Smooth muscle cell (in vitro differentiated cells): ENCODE results near the gene SPIB. TPM values are rescaled to one million over a fixed set of nuclear protein-coding genes. Genes with fewer than 3 reads are reported as not detected.
A peak's percentile ranks its signal among the peaks of the same experiment; 100 is the strongest.

Experiments
- DNase-seq: peaks from one replicate; lab custom pipeline; 2025; ENCODE audit not compliant: unreplicated experiment; lab: John Stamatoyannopoulos, UW
- H2AFZ ChIP-seq: fragments of 200-600 bp; sonication (generic); 2 replicates; pipeline ENCODE4 v1.6.0; 2016; ENCODE audit warnings: antibody characterized with exemption, low read depth, mild to moderate bottlenecking
- H3F3A ChIP-seq: fragments of 200-600 bp; sonication (generic); 2 replicates; pipeline ENCODE4 v1.6.0; 2017; ENCODE audit warnings: antibody characterized with exemption, low read depth
- H3K27ac ChIP-seq: fragments of 200-600 bp; sonication (generic); 2 replicates; pipeline ENCODE4 v1.5.1; 2016; ENCODE audit warnings: low read depth, mild to moderate bottlenecking
- H3K27me3 ChIP-seq: fragments of 200-600 bp; sonication (generic); 2 replicates; pipeline ENCODE4 v1.6.1; 2016; ENCODE audit warnings: low read depth, mild to moderate bottlenecking
- H3K36me3 ChIP-seq: fragments of 200-600 bp; sonication (generic); 2 replicates; pipeline ENCODE4 v1.5.1; 2016; ENCODE audit warnings: low read depth
- H3K4me1 ChIP-seq: fragments of 200-600 bp; sonication (generic); 2 replicates; pipeline ENCODE4 v1.5.1; 2016; ENCODE audit warnings: low read depth
- H3K4me2 ChIP-seq: fragments of 200-600 bp; sonication (generic); 2 replicates; pipeline ENCODE4 v1.6.0; 2016; ENCODE audit warnings: mild to moderate bottlenecking
- H3K4me3 ChIP-seq: fragments of 200-600 bp; sonication (generic); 2 replicates; pipeline ENCODE4 v1.5.1; 2016; ENCODE audit warnings: mild to moderate bottlenecking
- H3K79me2 ChIP-seq: fragments of 200-600 bp; sonication (generic); 2 replicates; pipeline ENCODE4 v1.6.0; 2016; ENCODE audit warnings: low read depth, mild to moderate bottlenecking
- H3K9ac ChIP-seq: fragments of 200-600 bp; sonication (generic); 2 replicates; pipeline ENCODE4 v1.6.0; 2016; ENCODE audit warnings: low read depth
- H3K9me3 ChIP-seq: fragments of 200-600 bp; sonication (generic); replicated peaks from 2 replicates; pipeline ENCODE4 v1.5.1; 2016; ENCODE audit warnings: low read depth
- H4K20me1 ChIP-seq: fragments of 200-600 bp; sonication (generic); 2 replicates; pipeline ENCODE4 v1.6.0; 2016; ENCODE audit warnings: low read depth
- WGBS: methylation state at CpG from one replicate; pipeline ENCODE4 v1.1.7; 2016; ENCODE audit warnings: low lambda C conversion rate; 5-methylcytosine and 5-hydroxymethylcytosine counted together
- polyA plus RNA-seq: library from polyadenylated mRNA; unstranded; fragments of >200 nt; fragmentation: Nextera tagmentation; extraction: Ambion mirVana; gene quantifications from 2 replicates; pipeline ENCODE4 v1.2.1, GENCODE V29; 2016
- total RNA-seq: library from RNA; depleted of rRNA; stranded (reverse); fragments of >200 nt; gene quantifications from 2 replicates; pipeline ENCODE4 v1.2.3, GENCODE V29; 2014
- TF ChIP-seq, protein P1 (sequence below): fragments of 200-600 bp; sonication (generic); IDR thresholded peaks from 2 replicates; pipeline ENCODE4 v1.5.1; 2017; ENCODE audit warnings: borderline replicate concordance, mild to moderate bottlenecking, antibody characterized with exemption; ENCODE audit not compliant: insufficient read depth, poor library complexity, severe bottlenecking

The SPIB gene
- total and polyA plus RNA-seq, 2 experiments from 2014 or later: not detected

DNA sequence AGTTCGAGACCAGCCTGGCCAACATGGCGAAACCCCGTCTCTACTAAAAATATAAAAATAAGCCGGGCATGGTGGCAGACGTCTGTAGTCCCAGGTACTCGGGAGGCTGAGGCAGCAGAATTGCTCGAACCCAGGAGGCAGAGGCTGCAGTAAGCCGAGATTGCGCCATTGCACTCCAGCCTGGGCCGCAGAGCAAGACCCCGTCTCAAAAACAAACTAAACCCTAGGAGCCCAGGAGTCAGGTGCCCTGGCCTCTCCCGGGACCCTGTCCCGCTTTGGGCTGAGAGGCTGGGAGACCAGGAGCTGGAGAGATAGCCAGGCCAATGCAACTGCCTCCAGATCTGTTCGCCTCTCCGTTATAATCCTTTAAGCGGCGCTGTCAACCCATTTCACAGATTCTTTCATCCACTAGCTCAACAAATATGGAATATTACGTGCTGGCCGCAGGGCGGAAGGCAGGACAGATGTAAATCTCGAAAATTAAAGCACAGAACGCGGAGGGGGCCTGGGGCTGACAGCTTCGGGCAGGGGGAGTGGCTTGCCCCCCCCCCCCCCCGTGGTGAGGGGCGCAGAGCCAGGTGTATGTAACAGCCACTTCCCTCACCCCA is 8.7 kb downstream of the SPIB start:
- TF ChIP-seq, protein P1, sequence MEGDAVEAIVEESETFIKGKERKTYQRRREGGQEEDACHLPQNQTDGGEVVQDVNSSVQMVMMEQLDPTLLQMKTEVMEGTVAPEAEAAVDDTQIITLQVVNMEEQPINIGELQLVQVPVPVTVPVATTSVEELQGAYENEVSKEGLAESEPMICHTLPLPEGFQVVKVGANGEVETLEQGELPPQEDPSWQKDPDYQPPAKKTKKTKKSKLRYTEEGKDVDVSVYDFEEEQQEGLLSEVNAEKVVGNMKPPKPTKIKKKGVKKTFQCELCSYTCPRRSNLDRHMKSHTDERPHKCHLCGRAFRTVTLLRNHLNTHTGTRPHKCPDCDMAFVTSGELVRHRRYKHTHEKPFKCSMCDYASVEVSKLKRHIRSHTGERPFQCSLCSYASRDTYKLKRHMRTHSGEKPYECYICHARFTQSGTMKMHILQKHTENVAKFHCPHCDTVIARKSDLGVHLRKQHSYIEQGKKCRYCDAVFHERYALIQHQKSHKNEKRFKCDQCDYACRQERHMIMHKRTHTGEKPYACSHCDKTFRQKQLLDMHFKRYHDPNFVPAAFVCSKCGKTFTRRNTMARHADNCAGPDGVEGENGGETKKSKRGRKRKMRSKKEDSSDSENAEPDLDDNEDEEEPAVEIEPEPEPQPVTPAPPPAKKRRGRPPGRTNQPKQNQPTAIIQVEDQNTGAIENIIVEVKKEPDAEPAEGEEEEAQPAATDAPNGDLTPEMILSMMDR: no peak

DNA sequence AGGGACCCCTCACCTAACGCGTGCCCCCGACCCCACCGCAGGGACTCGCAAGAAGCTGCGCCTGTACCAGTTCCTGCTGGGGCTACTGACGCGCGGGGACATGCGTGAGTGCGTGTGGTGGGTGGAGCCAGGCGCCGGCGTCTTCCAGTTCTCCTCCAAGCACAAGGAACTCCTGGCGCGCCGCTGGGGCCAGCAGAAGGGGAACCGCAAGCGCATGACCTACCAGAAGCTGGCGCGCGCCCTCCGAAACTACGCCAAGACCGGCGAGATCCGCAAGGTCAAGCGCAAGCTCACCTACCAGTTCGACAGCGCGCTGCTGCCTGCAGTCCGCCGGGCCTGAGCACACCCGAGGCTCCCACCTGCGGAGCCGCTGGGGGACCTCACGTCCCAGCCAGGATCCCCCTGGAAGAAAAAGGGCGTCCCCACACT is 9.3 kb downstream of the SPIB start:
- no peaks in the 10 kb centered on the region for H3F3A ChIP-seq
- peak overlapping the region; percentile 40 for H3K4me3 ChIP-seq
- H3K79me2 ChIP-seq: no peaks in the 10 kb centered on the region
- 24% methylated on average over 31 of the region's 38 CpGs for WGBS
- H3K27me3 ChIP-seq: no peaks in the 10 kb centered on the region
- peaks cover 9% of the 10 kb centered on the region for H3K4me1 ChIP-seq
- TF ChIP-seq, protein P1: no peak
- no peaks in the 10 kb centered on the region for H3K36me3 ChIP-seq
- H4K20me1 ChIP-seq: no peaks in the 10 kb centered on the region
- no peaks in the 10 kb centered on the region for H3K9me3 ChIP-seq
- no peak overlapping the region for H3K27ac ChIP-seq
- no peak overlapping the region for H2AFZ ChIP-seq
- H3K4me2 ChIP-seq: peak overlapping the region; percentile 75
- peak; percentile 19 for DNase-seq
- no peak overlapping the region for H3K9ac ChIP-seq

More for the DNA sequence above, 8.7 kb downstream of the SPIB start:
- H2AFZ ChIP-seq: no peak overlapping the region
- peaks cover 4% of the 10 kb centered on the region for H3K4me1 ChIP-seq
- WGBS: 90% methylated on average over 25 of the region's 26 CpGs
- H3K27ac ChIP-seq: no peak overlapping the region
- peak overlapping the region; percentile 75 for H3K4me2 ChIP-seq
- H3F3A ChIP-seq: no peaks in the 10 kb centered on the region
- H3K36me3 ChIP-seq: no peaks in the 10 kb centered on the region
- DNase-seq: no peak
- no peaks in the 10 kb centered on the region for H3K79me2 ChIP-seq
- H3K9me3 ChIP-seq: no peaks in the 10 kb centered on the region
- H3K27me3 ChIP-seq: no peaks in the 10 kb centered on the region
- no peaks in the 10 kb centered on the region for H4K20me1 ChIP-seq
- no peak overlapping the region for H3K9ac ChIP-seq
- H3K4me3 ChIP-seq: peak overlapping the region; percentile 40

DNA sequence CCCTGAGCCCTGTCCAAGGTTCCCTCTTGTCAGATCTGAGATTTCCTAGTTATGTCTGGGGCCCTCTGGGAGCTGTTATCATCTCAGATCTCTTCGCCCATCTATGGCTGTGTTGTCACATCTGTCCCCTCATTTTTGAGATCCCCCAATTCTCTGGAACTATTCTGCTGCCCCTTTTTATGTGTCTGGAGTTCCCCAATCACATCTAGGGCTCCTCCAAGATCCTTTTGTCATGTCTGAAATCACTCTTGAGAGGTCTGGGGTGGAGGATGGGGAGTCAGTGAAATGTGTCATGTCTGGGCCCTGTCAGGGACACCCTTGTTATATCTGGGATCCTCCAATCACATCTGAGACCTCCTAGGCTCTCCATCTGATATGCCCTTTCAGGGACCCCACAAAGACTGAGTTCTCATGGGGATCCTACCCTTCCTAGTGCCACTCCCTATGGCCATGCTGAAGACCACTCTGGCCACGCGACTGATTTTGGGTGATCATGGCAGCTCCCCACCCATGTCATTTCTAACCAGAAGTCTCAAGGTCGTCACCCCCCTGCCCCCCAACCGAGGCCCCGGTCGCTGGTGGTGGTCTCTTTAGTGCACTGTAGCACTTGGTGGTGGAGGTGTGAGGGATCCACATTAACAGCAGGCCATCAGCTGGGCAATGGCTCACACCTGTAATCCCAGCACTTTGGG is 10.2 kb downstream of the SPIB start:
- TF ChIP-seq, protein P1: no peak
- WGBS: 87% methylated on average over 7 of the region's 7 CpGs
- H3K4me1 ChIP-seq: peaks cover 9% of the 10 kb centered on the region

More for the DNA sequence above, 10.2 kb downstream of the SPIB start:
- Histone ChIP-seq H2AFZ (no peak overlapping the region), H3K36me3 (no peaks in the 10 kb centered on the region), H3K27me3 (no peaks in the 10 kb centered on the region), H3K4me3 (no peak overlapping the region), H3F3A (no peaks in the 10 kb centered on the region), H3K4me2 (no peak overlapping the region), H3K9me3 (no peaks in the 10 kb centered on the region), H3K79me2 (no peaks in the 10 kb centered on the region), H3K9ac (no peak overlapping the region), H4K20me1 (no peaks in the 10 kb centered on the region), H3K27ac (no peak overlapping the region)
- no peak for DNase-seq
